GM12878 (cell line): ENCODE measurements around the gene MAP3K5. TPM values are rescaled to one million over a fixed set of nuclear protein-coding genes. Genes with fewer than 3 reads are reported as not detected.

Source experiments
- ATF3 ChIP-seq: IDR thresholded peaks from 2 replicates; pipeline ENCODE4 v1.6.1; 2011; ENCODE audit warnings: low read depth, mild to moderate bottlenecking, low read length, moderate library complexity, borderline replicate concordance; ENCODE audit errors: extremely low read depth
- CHD1 ChIP-seq: IDR thresholded peaks from 2 replicates; pipeline ENCODE4 v1.6.1; 2012; ENCODE audit warnings: low read depth, low read length, improper control_type of control experiment
- E4F1 ChIP-seq: fragments of 450-650 bp; IDR thresholded peaks from 2 replicates; pipeline ENCODE4 v1.6.1; 2018; ENCODE audit warnings: borderline replicate concordance, mild to moderate bottlenecking; ENCODE audit not compliant: partially characterized antibody
- ESRRA ChIP-seq: IDR thresholded peaks from 2 replicates; pipeline ENCODE4 v1.6.1; 2012; ENCODE audit warnings: mild to moderate bottlenecking, low read length, improper control_type of control experiment
- EZH2 ChIP-seq: IDR thresholded peaks from 2 replicates; pipeline ENCODE4 v1.6.1; 2012; ENCODE audit warnings: low read depth, mild to moderate bottlenecking, control low read depth, inconsistent platforms, low read length, borderline replicate concordance; ENCODE audit not compliant: control insufficient read depth
- FOXK2 ChIP-seq: fragments of 450-650 bp; IDR thresholded peaks from 2 replicates; pipeline ENCODE4 v1.6.1; 2017; ENCODE audit warnings: mild to moderate bottlenecking, moderate library complexity
- FOXM1 ChIP-seq: IDR thresholded peaks from 2 replicates; pipeline ENCODE4 v1.6.1; 2012; ENCODE audit warnings: low read depth, mild to moderate bottlenecking, inconsistent platforms, low read length, moderate library complexity
- IRF4 ChIP-seq: IDR thresholded peaks from 2 replicates; pipeline ENCODE4 v1.6.1; 2011; ENCODE audit warnings: low read depth, low read length
- IRF5 ChIP-seq: fragments of 450-650 bp; IDR thresholded peaks from 2 replicates; pipeline ENCODE4 v1.6.1; 2017; ENCODE audit warnings: borderline replicate concordance
- NRF1 ChIP-seq: conservative IDR thresholded peaks from 2 replicates; pipeline ENCODE4 v1.6.1; 2011; ENCODE audit warnings: mild to moderate bottlenecking, low read depth, low read length, improper control_type of control experiment
- PAX5 ChIP-seq: IDR thresholded peaks from 2 replicates; pipeline ENCODE4 v1.6.1; 2011; ENCODE audit warnings: low read depth, low read length, borderline replicate concordance
- POLR2AphosphoS2 ChIP-seq: IDR thresholded peaks from 2 replicates; pipeline ENCODE4 v1.6.1; 2011; ENCODE audit warnings: low read depth, mild to moderate bottlenecking, low read length, improper control_type of control experiment, moderate library complexity
- RAD51 ChIP-seq: fragments of 450-650 bp; IDR thresholded peaks from 2 replicates; pipeline ENCODE4 v1.6.1; 2016; ENCODE audit warnings: moderate library complexity, mild to moderate bottlenecking, inconsistent platforms
- SUPT20H ChIP-seq: IDR thresholded peaks from 2 replicates; pipeline ENCODE4 v1.6.1; 2011; ENCODE audit warnings: low read depth, mild to moderate bottlenecking, low read length, moderate library complexity, borderline replicate concordance; ENCODE audit not compliant: control insufficient read depth
- ZBTB33 ChIP-seq: fragments of 450-650 bp; IDR thresholded peaks from 2 replicates; pipeline ENCODE4 v1.6.1; 2017; ENCODE audit warnings: mild to moderate bottlenecking
- polyA plus RNA-seq, 11 experiments: library from polyadenylated mRNA; depleted of rRNA in 4 of 11; unstranded in 6 of 11; stranded (reverse) in 5 of 11; fragments of >200 nt; fragmentation: Nextera tagmentation in 4 of 11; fragmentation: Illumina TruSeq in 1 of 11; extraction: Ambion mirVana in 4 of 11; extraction: Trizol in 1 of 11; gene quantifications; 1 replicate in 1 of 11; 2 replicates in 10 of 11; pipeline versions ENCODE4 v1.2.1 to v1.2.3, GENCODE V29; 2011 to 2016; ENCODE audit warnings: inconsistent platforms in 2 of 11, missing spikeins in 2 of 11, low read depth in 1 of 11
- total RNA-seq, 4 experiments: library from RNA; depleted of rRNA in 3 of 4; stranded (reverse); fragments of >200 nt in 3 of 4; fragmentation: Illumina TruSeq in 1 of 4; extraction: Trizol in 1 of 4; gene quantifications; 2 replicates each; pipeline versions ENCODE4 v1.2.1 to v1.2.3, GENCODE V29; 2013 to 2021
- TF ChIP-seq, protein P1 (sequence below): fragments of 450-650 bp; IDR thresholded peaks from 2 replicates; pipeline ENCODE4 v1.6.1; 2017; ENCODE audit warnings: mild to moderate bottlenecking, low read depth, inconsistent platforms; ENCODE audit not compliant: poor library complexity, severe bottlenecking
- TF ChIP-seq, protein P2 (sequence below): IDR thresholded peaks from 2 replicates; pipeline ENCODE4 v1.6.1; 2011; ENCODE audit warnings: borderline replicate concordance, low read depth, mild to moderate bottlenecking, moderate library complexity, mixed read lengths, low read length; ENCODE audit not compliant: insufficient read depth; ENCODE audit errors: extremely low read length

MAP3K5 gene
- total and polyA plus RNA-seq, 10 of the 15 experiments (the other 5 are each of a cell fraction or from before 2014, with no cell fraction given), result 5.4 to 34.3 (median 26.4) TPM

- TF ChIP-seq IRF4 (peak; percentile 85), IRF5 (no peak), ATF3 (no peak), POLR2AphosphoS2 (no peak), ZBTB33 (no peak), PAX5 (peak; percentile 76; the same call in 1 of the 2 replicates), CHD1 (no peak), RAD51 (no peak), FOXK2 (no peak), EZH2 (no peak), ESRRA (no peak), NRF1 (no peak), FOXM1 (peak; percentile 97), SUPT20H (no peak), E4F1 (no peak)
- TF ChIP-seq, protein P1, sequence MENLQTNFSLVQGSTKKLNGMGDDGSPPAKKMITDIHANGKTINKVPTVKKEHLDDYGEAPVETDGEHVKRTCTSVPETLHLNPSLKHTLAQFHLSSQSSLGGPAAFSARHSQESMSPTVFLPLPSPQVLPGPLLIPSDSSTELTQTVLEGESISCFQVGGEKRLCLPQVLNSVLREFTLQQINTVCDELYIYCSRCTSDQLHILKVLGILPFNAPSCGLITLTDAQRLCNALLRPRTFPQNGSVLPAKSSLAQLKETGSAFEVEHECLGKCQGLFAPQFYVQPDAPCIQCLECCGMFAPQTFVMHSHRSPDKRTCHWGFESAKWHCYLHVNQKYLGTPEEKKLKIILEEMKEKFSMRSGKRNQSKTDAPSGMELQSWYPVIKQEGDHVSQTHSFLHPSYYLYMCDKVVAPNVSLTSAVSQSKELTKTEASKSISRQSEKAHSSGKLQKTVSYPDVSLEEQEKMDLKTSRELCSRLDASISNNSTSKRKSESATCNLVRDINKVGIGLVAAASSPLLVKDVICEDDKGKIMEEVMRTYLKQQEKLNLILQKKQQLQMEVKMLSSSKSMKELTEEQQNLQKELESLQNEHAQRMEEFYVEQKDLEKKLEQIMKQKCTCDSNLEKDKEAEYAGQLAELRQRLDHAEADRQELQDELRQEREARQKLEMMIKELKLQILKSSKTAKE, result no peak
- TF ChIP-seq, protein P2, sequence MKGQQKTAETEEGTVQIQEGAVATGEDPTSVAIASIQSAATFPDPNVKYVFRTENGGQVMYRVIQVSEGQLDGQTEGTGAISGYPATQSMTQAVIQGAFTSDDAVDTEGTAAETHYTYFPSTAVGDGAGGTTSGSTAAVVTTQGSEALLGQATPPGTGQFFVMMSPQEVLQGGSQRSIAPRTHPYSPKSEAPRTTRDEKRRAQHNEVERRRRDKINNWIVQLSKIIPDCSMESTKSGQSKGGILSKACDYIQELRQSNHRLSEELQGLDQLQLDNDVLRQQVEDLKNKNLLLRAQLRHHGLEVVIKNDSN, result no peak
Observed at GRCh38 chr6:136719280-136720044, 72.8 kb downstream of the MAP3K5 start (continued).
